ENCODE measurements around the gene RNF225.
"Not testable (repeated sequence)": the region's sequence is repeated elsewhere in the genome, so short reads cannot be mapped to it uniquely, and the experiment has no call there.

Gene RNF225

GRCh38 chr19:58362272-58362994 is 33.0 kb upstream of the RNF225 start, which contains the start of gene ZNF497:
Gene ZNF497, minus strand, starts transcription at chr19:58362751. Its CDS starts 5,116 bp downstream, at chr19:58357635.
- peak; percentile 99 for DNase-seq (ENCODE audit: low spot score)

DNA sequence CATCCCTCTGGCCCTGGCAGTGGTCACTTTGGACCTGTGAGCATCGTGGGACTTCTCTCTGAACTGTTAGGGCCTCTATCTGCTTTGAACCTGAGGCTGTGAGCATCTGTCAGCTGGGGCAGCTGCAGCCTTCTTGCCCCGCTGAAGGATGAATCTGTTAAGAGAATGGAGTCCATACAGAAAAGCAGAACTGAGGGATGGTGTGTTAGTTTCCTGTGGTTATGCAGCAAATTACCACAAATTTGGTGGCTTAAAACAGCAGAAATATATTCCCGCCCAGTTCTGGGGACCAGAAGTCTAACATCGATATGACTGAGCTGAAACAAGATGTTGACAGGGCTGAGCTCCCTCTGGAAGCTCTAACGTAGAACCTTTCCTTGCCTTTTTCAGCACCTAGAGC is 31.3 kb upstream of the RNF225 start:
- no peak for DNase-seq (ENCODE audit: low spot score)

- DNase-seq (ENCODE audit: low spot score): no peak
Measured at GRCh38 chr19:58366585-58367430, 28.6 kb upstream of the RNF225 start.

DNA sequence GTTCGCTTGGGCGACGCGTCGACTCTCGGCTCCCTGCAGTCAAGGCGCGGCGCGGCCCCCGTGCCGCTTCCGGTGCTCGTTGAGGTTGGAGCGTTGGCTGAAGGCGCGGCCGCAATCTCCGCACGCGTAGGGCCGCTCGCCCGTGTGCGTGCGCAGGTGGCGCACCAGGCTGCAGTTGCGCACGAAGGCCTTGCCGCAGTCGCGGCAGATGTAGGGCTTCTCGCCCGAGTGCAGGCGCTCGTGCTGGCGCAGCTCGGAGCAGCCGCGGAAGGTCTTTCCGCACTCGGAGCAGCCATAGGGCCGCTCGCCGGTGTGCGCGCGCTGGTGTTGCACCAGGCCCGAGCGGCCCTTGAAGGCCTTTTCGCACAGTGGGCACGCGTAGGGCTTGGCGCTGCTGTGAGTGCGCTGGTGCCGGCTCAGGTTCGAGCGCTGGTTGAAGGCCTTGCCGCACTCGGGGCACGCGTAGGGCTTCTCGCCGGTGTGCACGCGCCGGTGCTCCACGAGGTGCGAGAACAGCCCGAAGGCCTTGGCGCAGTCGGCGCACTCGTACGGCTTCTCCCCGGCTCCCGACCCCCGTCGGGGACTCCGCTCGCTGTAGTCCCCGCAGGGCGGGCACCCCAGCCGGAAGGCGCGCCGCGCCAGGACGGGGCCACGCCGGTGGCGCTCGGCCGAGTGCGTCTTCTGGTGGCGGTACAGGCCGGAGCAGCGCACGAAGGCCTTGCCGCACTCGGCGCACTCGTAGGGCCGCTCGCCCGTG is 27.6 kb upstream of the RNF225 start:
- DNase-seq (ENCODE audit: low spot score): no peak

- no peak for DNase-seq (ENCODE audit: low spot score)
Measured at GRCh38 chr19:58368561-58369360, 26.7 kb upstream of the RNF225 start.

DNA sequence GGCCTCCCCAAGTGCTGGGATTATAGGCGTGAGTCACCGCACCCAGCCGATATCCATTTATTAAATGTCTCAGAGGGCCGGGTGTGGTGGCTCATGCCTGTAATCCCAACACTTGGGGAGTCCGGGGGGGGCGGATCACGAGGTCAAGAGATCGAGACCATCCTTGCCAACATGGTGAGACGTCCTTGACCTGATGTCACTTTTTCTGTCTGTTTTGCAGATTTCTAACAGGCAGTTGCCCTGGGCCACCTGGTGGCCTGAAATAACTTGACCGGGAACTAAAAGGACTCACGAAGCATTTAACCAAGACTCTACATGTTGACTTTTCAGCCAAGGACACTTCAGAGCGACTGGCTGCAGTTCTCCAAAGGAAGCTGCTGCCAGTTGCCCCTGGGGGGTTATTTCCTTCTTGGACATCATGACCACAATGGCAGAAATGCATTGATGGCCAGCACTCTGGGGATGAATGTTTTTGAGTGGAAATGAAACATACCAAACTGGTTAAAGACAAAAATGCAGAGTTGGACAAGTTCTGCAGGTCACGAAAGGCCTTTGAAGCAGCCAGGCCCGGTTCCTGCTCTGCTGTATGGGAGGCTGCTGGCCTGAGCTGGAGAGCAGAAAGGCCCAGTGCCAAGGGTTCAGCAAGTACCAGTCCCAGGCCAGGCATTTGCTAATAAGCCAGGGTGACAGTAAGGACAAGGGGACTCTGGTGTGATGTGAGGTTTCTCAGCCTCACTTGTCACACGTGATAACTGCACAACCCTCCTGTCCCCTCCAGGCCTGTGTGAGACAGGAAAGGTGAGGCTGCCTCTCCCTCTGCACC is 22.9 kb upstream of the RNF225 start:
- no peak for DNase-seq (ENCODE audit: low spot score)

DNA sequence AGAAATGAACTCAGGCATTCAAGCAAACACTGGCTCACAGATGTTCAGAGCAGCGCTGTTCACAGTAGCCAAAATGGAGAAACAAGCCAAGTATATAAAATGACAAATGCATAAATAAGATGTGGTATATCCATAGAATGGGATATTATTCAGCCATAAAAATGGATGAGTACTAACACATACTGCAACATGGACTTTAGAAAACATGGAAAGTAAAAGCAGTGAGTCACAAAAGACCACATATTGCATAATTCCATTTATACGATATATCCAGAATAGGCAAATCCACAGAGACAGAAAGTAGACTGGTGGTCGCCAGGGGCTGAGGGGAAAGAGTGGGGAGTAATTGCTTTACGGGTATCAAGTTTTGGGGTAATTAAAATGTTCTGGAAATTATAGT is 21.3 kb upstream of the RNF225 start:
- DNase-seq (ENCODE audit: low spot score): no peak

- not testable (repeated sequence) for DNase-seq (ENCODE audit: low spot score)
Measured at GRCh38 chr19:58376724-58377123, 18.7 kb upstream of the RNF225 start.

- no peak for DNase-seq (ENCODE audit: low spot score)
Measured at GRCh38 chr19:58379246-58379645, 16.2 kb upstream of the RNF225 start.

GRCh38 chr19:58380037-58380661 is 15.3 kb upstream of the RNF225 start:
- DNase-seq (ENCODE audit: low spot score): no peak

- DNase-seq (ENCODE audit: low spot score): peak; percentile 99
Measured at GRCh38 chr19:58380662-58381459, 14.6 kb upstream of the RNF225 start, which contains the start of gene ZNF837. Gene ZNF837, minus strand, starts transcription at chr19:58381030. Its CDS starts 11,698 bp downstream, at chr19:58369332.

DNA sequence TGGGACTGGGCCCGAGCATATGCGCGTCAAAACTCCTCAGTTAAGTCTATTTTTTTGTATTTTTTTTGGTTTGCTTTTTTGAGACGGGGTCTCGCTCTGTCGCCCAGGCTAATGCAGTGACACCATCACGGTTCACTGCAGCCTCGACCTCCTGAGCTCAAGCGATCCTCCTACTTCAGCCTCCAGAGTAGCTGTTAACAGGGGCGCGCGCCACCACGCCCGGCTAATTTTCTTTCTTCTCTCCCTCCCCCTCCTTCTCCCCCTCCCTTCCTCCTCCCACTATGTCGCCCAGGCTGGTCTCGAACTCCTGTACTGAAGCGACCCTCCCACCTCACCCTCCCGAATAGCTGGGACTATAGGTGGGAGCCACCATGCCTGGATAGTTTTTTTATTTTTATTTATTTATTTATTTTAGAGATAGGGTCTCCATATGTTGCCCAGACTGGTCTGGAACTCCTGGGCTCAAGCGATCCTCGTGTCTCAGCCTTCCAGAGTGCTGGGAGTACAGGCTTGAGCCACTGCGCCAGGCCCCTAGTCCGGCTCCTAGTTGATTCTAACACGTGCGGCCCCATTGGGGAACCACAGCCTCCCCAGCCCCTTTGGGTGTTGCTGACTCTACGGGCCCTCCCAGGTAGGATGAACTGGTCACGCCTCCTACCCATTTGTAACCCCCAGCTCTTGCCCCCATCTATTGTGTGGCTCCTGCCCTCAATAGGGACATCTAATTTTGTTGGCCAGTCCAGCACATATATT is 13.8 kb upstream of the RNF225 start:
- DNase-seq (ENCODE audit: low spot score): no peak

- DNase-seq (ENCODE audit: low spot score): no peak
Measured at GRCh38 chr19:58382997-58383603, 12.4 kb upstream of the RNF225 start.

DNA sequence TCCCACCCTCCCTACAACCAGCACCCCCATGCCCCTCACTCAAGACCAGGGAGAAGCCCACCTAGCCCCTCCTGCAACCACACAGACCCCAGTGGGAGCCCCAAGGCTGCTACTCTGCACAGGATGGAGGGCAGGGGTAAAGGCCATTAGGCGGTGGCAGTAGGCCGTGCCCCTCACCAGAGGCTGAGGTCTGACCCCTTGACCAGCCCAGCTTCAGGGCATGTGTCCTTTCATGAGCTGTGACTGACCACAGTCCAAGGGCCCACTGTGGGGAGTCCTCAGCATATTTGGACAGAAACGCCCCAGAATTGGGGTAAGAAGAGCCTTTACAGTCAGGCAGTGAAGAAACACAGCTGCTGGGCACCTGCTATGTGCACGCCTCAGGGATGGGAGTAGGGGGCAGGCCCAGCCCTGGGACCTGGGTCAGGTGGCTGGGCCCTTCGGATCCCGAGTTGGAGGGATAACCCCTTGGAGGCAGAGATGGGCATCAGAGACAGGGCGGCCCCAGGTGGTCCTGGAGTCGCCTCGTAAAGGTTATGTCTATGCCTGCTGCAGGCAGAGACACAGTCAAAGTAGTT is 10.1 kb upstream of the RNF225 start:
- no peak for DNase-seq (ENCODE audit: low spot score)

DNA sequence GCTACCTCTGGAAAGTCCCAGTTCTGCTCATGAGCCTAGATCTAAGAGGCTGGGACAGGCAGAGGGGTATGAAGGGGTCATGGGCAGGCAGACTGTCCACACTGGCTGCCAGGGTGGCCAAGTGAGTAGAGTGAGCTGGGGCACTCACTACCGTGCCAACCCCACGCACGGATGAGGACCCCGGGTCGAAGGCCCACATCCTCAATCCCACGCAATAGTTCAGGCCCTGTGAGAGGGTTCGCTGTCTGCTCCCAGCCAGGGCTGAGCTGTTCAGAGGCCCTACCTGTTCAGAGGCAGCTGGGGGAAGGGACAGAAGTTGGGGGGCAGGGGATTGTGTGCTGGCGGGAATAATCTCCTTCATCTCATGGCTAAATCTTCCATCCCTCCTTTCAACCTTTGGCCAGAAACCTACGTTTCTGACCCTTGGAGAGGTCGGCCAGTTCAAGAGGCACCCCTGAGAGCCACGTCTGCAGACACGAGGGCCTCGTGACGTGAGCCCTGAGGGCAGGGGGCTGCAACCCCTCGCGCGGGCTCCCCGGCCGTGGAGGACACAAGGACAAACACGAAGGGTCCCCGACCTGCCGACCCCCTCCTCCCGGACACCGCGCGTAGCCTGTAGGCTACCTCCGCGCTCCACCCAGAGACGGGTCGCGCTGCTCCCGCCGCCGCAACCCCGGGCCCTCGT is 9.4 kb upstream of the RNF225 start:
- no peak for DNase-seq (ENCODE audit: low spot score)

GRCh38 chr19:58386576-58387337 is 8.7 kb upstream of the RNF225 start, which contains the start of gene RPS5:
Gene RPS5, plus strand, starts transcription at chr19:58387269. Its CDS starts 869 bp downstream, at chr19:58388138.
- peak; percentile 100 for DNase-seq (ENCODE audit: low spot score)
